Muscle of back (tissue), 11 donors: ENCODE data around the gene ASB16. TPM values are rescaled to one million over a fixed set of nuclear protein-coding genes. Genes with fewer than 3 reads are reported as not detected.
A peak's percentile ranks its signal among the peaks of the same experiment; 100 is the strongest.

ENCODE experiments used
- DNase-seq, 3 donors: peaks; one replicate each; pipeline versions ENCODE4 v3.0.0 to v3.0.0-alpha.2; 2013
- polyA plus RNA-seq, 10 donors: library from polyadenylated mRNA; unstranded; fragments of 120-200 nt; gene quantifications; one replicate each; pipeline ENCODE4 v1.2.1, GENCODE V29; 2013; ENCODE audit not compliant: insufficient read length in 10 of 10

The ASB16 gene
- polyA plus RNA-seq, 10 donors: 4.8 to 15.2 (median 10.9) TPM

DNA sequence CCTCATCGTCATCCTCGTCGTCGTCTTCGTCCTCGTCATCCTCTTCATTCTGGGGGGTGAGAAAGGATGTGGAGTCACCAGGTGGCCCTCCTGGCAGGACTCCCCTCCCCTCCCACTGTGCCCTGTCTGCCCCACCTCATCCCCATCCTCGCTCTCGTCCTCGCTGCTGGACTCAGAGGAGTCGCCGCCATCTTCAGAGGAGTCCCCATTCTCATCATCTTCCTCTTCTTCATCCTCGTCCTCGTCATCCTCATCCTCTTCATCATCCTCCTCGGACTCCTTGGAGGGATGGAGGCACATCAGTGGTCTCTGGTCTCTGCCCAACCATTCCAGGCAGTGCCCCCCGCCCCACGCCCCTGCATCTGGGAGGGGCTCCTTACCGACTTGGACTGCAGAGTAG, 36.8 kb downstream of the ASB16 start:
- no peak for DNase-seq

DNA sequence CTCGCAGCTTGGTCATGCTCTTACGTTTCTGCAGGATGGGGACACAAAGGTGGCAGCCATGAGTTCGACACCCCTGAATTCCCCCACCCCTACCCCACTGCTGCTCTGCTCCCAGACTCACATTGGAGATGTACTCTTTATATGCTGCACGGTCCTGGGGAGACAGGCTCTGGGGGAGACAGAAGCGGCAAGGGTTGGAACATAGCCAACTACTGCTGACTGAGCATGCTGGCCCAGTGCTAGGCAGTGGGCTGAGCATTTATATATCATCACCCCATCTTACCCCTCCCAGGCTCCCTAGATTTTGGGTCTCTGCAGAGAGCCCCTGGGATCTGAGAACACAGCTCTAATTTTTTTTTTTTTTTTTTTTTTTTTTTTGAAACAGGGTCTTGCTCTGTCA, 37.2 kb downstream of the ASB16 start:
- peak in 1 of 3 donors; percentile 11 for DNase-seq

DNA sequence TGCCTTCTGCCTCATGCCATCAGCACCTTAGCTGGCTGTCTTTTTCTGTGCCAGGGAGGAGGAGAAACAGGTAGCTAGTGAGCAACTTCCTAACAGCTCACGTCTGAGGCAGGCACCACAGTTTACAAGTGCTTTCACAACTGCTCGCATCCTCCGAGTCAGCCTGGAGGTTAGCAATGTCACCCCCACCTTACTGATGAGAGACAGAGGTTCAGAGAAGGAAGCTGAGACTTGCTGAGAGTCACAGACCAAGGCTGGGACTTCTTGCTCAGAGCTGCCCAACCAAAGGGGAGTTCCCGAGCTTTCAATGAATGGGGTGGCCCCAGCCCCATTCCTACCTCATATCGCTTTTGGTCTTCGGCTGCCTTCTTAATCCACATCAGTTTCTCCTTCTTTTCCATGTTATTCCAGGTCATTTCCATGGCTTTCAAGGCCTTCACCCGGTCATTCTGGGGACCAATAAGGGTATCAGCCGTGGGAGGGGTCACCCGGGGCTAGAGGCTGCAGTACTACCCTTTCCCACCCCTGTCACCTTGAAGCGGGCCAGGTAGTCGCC, 39.4 kb downstream of the ASB16 start:
- DNase-seq: no peak

DNA sequence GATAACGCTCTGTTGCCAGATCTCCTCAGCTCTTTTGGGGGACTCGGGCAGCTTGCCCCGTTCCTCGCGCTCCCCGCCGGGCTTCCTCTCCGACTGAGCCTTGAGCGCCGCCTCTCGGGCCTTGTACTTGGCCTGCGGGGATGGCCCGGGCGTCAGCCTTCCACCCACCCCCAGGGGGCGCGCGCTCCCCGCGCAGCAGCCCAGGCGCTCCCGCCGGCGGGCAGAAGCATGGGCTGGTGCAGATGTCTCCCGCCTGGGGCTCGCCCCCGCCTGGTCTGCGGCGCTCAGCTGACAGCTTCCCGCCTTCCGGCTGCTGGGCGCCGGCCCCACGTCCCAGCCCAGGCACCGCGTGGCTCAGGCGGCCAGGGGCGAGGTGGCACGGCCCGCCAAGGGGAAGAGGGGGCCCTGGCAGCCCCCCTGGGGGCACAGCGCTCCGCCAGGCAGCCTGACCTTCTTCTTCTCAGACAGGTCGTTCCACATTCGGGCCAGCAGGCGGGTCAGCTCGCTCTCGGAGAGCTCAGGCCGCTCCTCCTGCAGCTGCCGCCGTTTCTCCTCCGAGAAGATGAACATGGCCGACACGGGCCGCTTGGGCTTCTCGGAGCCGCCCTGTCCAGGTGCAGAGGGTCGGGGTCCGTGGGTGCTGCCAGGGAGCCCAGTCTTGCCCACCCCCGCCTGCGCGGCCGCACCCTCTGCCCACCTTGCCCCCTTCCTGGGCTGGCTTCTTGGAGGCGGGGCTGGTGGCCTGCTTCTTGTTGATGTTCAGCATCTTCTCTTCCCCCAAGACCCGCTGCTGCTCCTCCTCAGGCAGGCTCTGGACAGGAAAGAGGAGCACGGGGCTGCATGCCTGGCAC, 40.1 kb downstream of the ASB16 start:
- peak; percentile 84 to 93 (median 90) for DNase-seq

DNA sequence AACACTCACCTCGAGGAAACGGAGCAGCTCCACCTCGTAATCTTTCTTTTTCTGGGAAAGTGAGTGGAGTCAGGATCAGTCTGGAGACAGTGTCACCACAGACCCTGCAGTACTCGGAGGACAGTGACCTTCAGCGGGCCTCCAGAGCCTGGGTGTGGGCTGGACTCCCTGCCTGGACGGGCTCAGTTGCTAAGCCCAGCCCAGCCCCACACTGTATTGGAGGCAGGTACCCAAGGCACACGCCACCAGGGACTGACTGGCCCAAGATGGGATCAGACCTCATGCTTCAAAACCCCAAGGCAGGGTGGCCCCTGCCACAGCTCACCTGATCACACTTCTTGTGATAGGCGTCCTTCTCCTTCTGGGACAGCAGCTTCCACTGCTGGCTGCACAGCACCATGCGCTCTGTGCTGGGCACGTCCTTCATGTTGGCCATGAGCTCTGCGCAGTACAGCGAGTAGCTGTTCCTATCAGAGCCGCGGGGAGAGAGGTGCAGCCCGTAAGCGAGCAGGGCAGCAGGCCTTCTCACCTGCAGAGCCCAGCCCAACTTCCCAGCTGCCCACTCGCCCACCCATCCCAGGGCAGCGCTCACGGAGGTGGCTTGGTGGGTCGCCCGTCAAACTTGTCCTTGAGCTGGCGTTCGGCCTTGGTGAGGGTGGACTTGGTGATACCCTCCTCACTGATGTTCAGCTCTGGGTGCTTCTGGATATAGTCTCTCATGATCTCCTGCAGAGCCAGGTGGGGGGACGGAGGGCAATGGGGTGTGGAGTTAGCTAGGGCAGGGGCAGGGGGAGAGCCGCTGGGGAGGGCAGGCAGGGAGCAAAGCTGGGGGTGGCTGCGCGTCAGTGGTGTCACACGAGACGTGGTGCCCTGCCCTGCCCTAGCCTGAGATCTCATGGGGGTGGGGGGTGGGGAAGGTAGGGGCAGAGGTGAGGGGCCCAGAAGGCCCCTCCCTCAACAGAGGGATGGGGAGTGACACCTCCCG, 41.1 kb downstream of the ASB16 start:
- DNase-seq: peak in 1 of 3 donors; percentile 10

DNA sequence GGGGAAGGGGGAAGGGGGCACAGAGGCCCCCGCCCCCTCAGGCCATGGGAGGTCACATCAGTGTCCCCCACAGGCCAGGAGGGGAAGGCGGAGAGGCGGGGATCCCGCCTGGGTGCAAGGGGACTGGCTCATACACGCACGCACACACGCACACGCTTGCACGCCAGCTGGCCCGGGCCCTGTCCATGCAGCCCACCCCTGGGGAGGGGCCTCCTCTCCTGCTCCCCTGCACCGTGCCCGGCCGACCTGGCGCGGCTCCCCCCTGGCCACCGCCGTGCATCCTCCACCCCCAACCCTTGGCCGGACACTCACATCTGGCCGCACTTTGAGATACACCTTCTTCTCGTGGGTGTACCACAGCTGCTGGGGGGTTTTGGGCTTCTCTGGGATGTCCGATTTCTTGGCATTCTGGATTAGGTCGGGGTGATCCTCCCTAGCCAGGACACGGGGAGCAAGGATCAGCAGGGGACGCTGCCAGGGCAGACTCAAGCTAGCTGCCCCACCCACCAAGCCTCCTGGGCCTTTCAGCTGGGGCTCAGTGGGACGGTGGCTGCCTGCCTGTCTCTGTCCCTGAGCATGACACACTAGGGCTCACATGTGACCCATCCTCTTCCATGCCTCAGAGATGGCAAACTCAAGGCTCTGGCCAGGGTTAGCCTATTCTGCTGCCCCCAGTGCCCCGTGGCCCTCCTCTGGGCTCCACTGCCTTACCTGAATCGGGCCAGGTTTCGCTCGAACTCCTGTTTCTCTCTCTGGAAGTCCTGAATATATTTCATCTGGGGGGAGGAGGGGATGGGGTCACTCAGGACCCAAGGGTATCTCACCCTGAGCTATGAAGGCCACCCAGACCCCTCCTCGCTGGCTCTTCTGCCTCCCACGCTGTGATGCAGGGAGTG, 42.3 kb downstream of the ASB16 start:
- DNase-seq: peak in 1 of 3 donors; percentile 18

DNA sequence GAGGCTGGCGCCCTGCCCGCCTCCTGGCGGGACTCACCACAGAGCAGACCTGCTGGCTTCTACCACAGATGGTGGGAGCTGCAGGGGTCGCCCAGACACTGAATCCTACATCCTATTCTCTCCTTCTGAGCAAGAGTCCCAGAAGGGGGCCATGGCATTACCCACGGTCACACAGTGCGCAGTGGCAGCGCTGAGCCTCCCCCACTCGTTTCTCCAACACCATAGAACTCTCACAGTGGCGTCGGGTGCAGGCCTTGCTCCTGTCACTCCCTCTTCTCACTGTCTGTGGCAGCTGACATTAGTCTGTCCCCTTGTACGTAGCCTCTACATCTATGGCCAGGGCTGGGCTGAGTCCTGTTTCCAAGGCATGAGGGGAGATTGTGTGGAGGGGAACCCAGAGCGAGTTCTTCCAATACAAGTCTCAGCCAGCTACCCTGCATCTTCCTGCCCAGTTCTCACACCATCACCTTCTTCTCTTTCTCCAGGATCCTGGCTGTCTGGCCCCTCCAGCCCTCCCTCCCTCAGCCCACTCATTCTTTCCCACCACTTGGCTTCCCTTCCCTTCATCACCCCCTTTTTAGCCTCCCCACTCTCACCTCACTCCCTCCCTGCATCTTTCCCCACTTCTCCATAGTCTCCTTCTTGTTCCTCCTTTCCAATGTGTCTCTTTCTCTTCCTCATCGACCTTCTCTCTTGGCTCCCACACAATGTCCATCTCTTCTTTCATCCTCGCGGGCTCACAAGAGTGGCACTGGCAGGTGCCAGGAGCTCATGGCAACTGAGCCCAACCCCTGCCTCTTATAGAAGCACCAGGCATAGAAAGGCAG, 43.1 kb downstream of the ASB16 start:
- peak in 1 of 3 donors; percentile 9 for DNase-seq

DNA sequence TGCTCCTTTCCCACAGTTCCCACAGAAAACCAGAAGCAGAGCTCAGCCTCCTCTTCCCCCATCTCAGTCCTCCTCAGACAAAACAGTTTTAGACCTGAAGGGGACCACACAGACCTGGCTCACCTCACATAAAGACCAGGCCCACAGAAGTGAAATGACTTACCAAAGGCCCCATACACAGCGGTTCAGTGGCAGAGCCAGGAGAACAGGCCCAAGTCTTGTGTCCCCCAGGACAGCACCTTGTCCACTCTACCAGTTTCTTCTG, 43.7 kb downstream of the ASB16 start:
- no peak for DNase-seq

DNA sequence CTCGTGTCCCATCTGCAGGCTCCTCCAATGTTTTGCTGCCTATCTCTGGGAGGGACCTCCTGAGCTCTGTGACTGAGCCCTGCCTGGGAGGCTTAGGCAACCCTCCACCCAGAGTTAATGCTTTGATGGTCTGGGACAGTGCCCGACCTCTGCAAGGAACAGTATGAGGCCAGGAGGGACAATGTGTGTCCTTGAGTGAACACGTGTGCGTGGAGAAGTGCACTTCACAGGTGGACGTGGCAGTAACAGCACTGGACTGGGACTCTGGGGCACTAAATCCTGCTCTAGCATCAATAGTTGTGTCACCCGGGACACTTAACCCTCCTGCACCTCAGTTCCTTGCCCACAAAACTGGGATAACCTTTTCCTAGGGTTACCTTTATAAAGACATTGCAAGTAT, 44.4 kb downstream of the ASB16 start:
- peak in 1 of 3 donors; percentile 0 for DNase-seq

DNA sequence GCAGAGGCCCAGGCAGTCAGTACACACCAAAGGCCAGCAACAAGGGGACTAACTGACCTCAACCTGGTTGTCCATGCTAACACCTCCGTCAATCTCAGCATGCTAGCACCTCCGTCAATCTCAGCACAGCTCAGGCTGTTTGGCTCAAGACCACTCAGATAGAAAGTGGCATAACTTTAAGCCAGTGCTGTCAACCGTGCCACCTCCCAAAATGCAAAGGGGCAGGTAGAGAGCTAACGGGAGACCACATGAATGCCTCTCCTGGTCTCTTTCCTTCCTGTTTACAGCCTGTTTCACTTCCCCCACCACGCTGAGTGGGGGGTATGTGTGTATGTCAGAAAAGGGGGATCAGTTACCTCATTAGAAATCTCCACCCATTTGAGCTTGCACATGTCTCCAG, 45.7 kb downstream of the ASB16 start:
- no peak for DNase-seq

DNA sequence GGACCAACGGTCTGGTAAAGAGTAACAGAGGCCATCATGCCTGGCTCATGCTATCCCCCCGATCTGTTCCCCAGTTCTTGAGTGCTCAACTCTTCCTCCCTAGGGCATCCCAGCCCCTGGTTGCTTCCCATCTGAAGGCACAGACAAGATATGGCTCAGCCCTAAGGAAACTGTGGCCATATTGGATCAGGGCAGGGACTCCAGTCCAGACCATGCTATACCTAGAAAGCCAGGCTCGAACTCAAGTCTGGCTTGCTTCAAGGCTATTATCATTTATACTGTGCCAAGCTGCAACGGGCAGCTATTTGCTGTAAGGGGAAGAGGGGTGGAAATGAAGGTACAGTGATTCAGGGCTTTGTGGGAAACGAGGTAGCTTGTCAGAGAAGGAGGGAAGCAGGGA, 46.2 kb downstream of the ASB16 start:
- no peak for DNase-seq

DNA sequence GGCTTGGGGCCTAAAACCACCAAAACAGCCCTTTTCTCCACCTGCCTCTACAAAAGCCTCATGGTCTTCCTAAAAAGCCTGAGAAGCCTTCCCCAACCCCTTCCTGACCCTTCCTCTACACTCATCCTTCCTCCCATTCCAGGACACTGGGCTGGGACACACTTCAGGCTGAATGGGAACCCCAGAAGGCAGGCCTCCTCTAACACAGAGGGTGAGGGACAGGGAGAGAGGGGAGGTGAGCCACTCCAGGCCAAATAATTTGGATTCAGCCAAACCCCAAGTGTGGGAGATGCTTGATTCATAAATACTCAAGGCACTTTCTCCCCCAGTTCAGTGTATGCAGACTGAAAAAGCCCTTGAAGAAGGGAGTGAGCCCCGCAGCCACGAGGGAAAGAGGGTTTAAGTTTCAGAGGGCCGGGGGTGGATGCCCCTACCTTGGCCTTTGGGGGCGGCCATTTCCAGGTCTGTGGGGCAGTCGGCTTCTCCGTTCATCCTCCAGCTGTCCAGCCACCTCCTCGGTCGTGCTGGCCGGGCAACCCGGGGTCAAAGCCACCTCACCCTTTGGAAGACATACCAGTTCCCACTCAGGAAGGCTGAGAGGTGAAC, 47.3 kb downstream of the ASB16 start:
- DNase-seq: no peak

DNA sequence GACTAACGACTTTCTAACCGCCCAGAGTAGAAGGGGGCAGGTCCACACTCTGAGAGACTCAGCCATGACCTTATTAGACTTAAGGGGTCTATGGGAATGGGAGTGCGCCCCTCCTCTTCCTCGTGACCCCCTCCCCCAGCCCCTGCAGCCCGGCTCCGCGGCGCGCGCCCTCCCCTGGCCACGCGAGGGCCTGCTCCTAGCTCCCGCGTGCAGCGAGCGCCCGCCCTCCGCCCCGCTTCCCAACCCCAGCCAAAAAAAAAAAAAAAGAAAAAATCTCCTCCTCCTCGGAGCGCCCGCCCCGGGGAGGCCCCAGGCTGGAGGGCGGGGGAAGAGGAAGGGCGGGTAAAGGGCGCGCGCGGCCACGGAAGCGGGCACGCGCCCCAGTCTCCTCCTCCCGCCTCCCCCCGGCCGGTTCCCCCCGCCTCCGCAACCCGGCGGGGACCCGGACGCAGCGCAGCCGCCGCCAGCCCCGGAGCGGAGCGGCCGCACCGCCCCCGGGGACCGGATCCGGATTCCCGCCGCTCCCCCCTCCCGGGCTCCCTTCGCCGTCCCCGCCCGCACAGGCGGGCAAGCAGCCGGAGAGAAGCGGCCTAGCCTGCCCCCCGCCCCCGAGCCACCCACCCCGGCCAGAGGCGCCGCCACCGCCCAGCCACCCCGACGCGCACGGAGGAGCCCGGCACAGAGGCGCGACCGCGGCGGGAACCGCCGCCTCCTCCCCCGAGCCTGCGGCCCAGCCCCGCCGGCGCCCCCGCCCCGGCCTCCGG, 48.0 kb downstream of the ASB16 start:
- DNase-seq: peak; percentile 95 to 96 (median 95)

DNA sequence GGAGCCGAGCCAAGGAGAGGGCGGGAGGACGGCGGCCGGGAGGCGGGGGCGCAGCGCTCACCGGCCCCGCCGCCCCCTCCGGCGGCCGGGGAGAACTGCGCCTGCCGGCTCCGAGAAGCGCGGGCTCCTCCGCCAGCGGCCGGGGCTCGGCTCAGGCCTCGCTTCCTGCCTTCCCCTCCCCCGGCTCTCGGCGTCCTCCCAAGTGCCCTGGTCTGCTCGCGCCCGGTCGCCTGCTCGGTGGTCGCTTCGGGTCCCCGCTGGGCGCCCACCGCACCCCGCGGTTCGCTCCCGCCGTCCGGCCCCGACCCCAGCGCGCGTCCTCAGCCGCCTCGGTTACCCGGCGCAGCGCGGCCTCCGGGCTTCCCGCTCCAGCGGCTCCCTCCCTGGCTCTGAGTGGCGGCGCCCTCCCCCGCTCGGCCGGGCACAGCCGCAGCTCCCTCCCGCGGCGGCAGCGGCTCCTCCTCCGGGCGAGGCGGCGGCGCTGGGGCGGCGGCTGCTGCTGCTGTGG, 48.7 kb downstream of the ASB16 start:
- DNase-seq: peak in 2 of 3 donors; percentile 74 to 87

DNA sequence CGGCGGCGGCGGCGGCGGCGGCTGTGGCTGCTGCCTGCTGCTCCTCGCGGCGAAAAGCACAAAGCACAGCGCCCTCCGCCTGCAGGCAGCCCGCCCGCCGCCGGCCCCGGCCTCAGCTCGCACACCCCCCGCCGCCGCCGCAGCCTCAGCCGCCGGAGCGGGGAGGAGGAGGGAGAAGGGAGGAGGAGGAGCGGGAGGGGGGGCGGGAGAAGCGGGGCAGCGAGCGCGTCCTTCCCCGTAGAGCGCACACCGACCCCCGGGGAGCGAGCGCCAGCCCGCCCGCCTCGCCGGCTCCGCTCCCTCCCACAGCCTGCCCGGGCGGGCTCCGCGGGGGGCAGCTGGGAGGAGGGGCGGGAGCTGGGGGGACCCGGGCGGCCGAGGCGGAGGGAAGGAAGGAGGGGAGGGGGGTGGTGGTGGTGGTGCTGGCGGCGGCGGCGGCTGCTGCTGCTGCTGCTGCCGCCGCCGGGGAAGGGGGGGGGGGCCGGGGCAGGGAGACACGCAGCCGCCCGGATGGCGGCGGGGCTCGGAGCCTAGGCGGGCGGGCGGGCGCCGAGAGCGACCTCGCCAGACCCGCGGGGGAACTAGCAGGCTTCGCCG, 49.2 kb downstream of the ASB16 start, which contains the start of gene UBTF:
Gene UBTF, minus strand, starts transcription at position 60 of the 597 bp plus-strand sequence. CDS start 1,446 bp downstream, outside the sequence.
- peak; percentile 74 to 86 (median 78) for DNase-seq

DNA sequence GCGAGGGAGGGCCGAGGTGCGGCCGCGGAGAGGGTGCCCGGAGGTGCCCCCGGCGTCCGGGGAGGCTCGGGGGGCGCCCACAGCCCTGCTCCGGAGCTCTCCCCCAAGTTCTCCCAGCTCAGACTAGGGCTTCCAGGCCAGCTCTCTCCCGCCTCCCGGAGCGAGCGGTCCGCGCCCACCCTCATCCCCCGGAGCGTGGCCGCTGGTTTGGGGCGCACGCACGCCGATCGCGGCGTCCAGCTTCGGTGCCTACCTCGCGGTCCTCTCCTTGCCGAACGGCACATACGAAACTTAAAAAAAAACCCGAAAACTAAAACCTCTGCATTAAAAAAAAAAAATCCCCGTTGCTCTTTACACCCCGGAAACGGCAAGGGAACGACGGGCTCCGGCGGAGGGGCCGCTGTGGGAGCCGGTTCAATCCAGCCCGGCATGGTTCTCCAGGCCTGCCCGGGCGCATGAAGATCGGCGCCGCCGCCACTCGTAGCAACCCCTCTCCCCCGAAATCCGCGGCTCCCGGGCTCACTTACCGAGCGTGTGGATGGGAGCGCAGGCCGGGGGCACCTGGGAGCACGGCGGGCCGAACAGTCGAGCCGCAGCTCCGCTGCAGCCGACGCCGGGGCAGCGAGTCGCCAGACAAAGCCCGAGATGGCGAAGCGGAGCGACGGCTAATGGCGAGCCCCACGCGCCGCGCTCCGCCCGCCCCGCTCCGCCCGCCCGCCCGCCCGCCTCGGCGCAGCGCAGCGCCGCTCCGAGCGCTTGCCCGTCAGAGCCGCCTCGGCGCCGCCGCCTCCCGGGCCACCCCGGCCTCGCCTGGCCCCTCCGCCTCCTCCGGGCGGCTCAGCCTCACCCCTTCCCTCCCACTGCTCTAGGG, 49.9 kb downstream of the ASB16 start:
- DNase-seq: peak; percentile 49 to 89 (median 71)
